NB4 (cell line): ENCODE results near the gene SLC35A3.

Source experiments
- CTCF ChIP-seq: IDR thresholded peaks from one replicate; pipeline ENCODE4 v1.5.1; 2012; ENCODE audit warnings: low read depth, low read length
- MYC ChIP-seq: IDR thresholded peaks from 2 replicates; pipeline ENCODE4 v1.6.1; 2011; ENCODE audit warnings: low read depth, low read length
- POLR2A ChIP-seq: IDR thresholded peaks from 2 replicates; pipeline ENCODE4 v1.6.1; 2011; ENCODE audit warnings: mild to moderate bottlenecking; ENCODE audit not compliant: insufficient read length; ENCODE audit errors: extremely low read depth
- TF ChIP-seq, protein P1 (sequence below): IDR thresholded peaks from 2 replicates; pipeline ENCODE4 v1.6.1; 2011; ENCODE audit warnings: low read depth, low read length

GRCh38 chr1:100053727-100054126 lies 83.9 kb downstream of the SLC35A3 start:
- TF ChIP-seq CTCF (no peak), POLR2A (no peak), MYC (no peak)
- TF ChIP-seq, protein P1, sequence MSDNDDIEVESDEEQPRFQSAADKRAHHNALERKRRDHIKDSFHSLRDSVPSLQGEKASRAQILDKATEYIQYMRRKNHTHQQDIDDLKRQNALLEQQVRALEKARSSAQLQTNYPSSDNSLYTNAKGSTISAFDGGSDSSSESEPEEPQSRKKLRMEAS, result no peak
